Adrenal gland (tissue), 5 donors: ENCODE data around the gene BACH1.

Experiments used
- CTCF ChIP-seq, 6 experiments: fragments of 450-650 bp in 4 of 6; fragments of 200-600 bp in 2 of 6; sonication (generic) in 1 of 6; IDR thresholded peaks; 1 replicate in 5 of 6; 2 replicates in 1 of 6; pipeline versions ENCODE4 v1.5.1 to v1.8.0; 2016 to 2021; ENCODE audit warnings: antibody characterized with exemption in 6 of 6, mild to moderate bottlenecking in 2 of 6, moderate library complexity in 1 of 6
- POLR2A ChIP-seq, 2 donors: fragments of 450-650 bp; IDR thresholded peaks; one replicate each; pipeline ENCODE4 v1.6.1; 2017; ENCODE audit warnings: antibody characterized with exemption in 2 of 2, mild to moderate bottlenecking in 2 of 2, moderate library complexity in 1 of 2
- donor health status: DM: no; HTN: no; CAD: no.

- TF ChIP-seq CTCF (IDR thresholded peaks at IDR 0.05): no peak
- no peak for TF ChIP-seq POLR2A (IDR thresholded peaks at IDR 0.05)
Measured at GRCh38 chr21:29301691-29302090, 3.0 kb downstream of the BACH1 start.
